WTC11 (cell line): ENCODE data around the gene RNF135. TPM values are rescaled to one million over a fixed set of nuclear protein-coding genes. Genes with fewer than 3 reads are reported as not detected.

ENCODE experiments used
- ATAC-seq: fragments of 200-7000 bp; cut with Tn5 transposase; 2 replicates; pipeline ENCODE4 v1.10.0; 2021; ENCODE audit warnings: mild to moderate bottlenecking, moderate library complexity
- CTCF ChIA-PET: fragments of 300-600 bp; sonication (Branson Sonifier 250); formaldehyde crosslinking; loops from one replicate; lab custom pipeline; 2021; ENCODE audit warnings: antibody characterized with exemption; lab: Charles Lee
- POLR2A ChIA-PET: fragments of 350-600 bp; sonication (Branson Sonifier 250); formaldehyde crosslinking; loops from one replicate; lab custom pipeline; 2021; ENCODE audit warnings: antibody characterized with exemption; lab: Charles Lee
- DNase-seq: peaks from one replicate; pipeline ENCODE4 v3.0.0; 2021; ENCODE audit warnings: low spot score
- H3K27ac Mint-ChIP-seq: 2 replicates; pipeline ENCODE4 v1.8.0; 2021; ENCODE audit warnings: mixed read lengths
- H3K27me3 Mint-ChIP-seq: 2 replicates; pipeline ENCODE4 v1.8.0; 2021; ENCODE audit warnings: low read depth, mild to moderate bottlenecking, moderate library complexity, mixed read lengths
- H3K36me3 Mint-ChIP-seq: 2 replicates; pipeline ENCODE4 v1.8.0; 2021; ENCODE audit warnings: mixed read lengths
- H3K4me1 Mint-ChIP-seq: 2 replicates; pipeline ENCODE4 v1.8.0; 2022; ENCODE audit warnings: mixed read lengths
- H3K4me3 Mint-ChIP-seq: 2 replicates; pipeline ENCODE4 v1.8.0; 2021; ENCODE audit warnings: mild to moderate bottlenecking, moderate library complexity, mixed read lengths
- H3K9me3 Mint-ChIP-seq: 2 replicates; pipeline ENCODE4 v1.8.0; 2021; ENCODE audit warnings: mixed read lengths
- ATF1 ChIP-seq: sonication (generic); formaldehyde crosslinking; IDR thresholded peaks from 2 replicates; pipeline ENCODE4 v1.8.1; 2023; ENCODE audit warnings: mild to moderate bottlenecking, moderate library complexity, missing genetic modification reagents
- FOXP1 ChIP-seq: sonication (generic); formaldehyde crosslinking; IDR thresholded peaks from 2 replicates; pipeline ENCODE4 v1.8.0; 2022; ENCODE audit warnings: missing genetic modification reagents, mild to moderate bottlenecking, moderate library complexity, borderline replicate concordance
- FOXP4 ChIP-seq: sonication (generic); formaldehyde crosslinking; IDR thresholded peaks from 2 replicates; pipeline ENCODE4 v1.8.0; 2022; ENCODE audit warnings: mild to moderate bottlenecking, missing genetic modification reagents
- GTF2I ChIP-seq: fragments of 250-450 bp; sonication (Bioruptor Pico); conservative IDR thresholded peaks from 2 replicates; pipeline ENCODE4 v1.4.0; 2021; ENCODE audit warnings: mild to moderate bottlenecking
- KAT7 ChIP-seq: sonication (generic); formaldehyde crosslinking; IDR thresholded peaks from 2 replicates; pipeline ENCODE4 v1.8.1; 2023; ENCODE audit warnings: missing genetic modification reagents, mild to moderate bottlenecking, borderline replicate concordance
- MXD4 ChIP-seq: fragments of 250-450 bp; sonication (Bioruptor Pico); IDR thresholded peaks from 2 replicates; pipeline ENCODE4 v1.8.0; 2021; ENCODE audit warnings: mild to moderate bottlenecking, moderate library complexity, borderline replicate concordance
- NR2C2 ChIP-seq: sonication (generic); formaldehyde crosslinking; IDR thresholded peaks from 2 replicates; pipeline ENCODE4 v1.8.0; 2022; ENCODE audit warnings: mild to moderate bottlenecking, missing genetic modification reagents
- PREB ChIP-seq: sonication (generic); formaldehyde crosslinking; IDR thresholded peaks from 2 replicates; pipeline ENCODE4 v1.8.1; 2022; ENCODE audit warnings: mild to moderate bottlenecking, missing genetic modification reagents, moderate library complexity, borderline replicate concordance
- PRRX2 ChIP-seq: fragments of 250-450 bp; sonication (Bioruptor Pico); IDR thresholded peaks from 2 replicates; pipeline ENCODE4 v1.8.0; 2021; ENCODE audit warnings: mild to moderate bottlenecking
- SMAD3 ChIP-seq: sonication (generic); formaldehyde crosslinking; IDR thresholded peaks from 2 replicates; pipeline ENCODE4 v1.8.0; 2022; ENCODE audit warnings: missing genetic modification reagents, mild to moderate bottlenecking, borderline replicate concordance
- SMAD4 ChIP-seq: sonication (generic); formaldehyde crosslinking; IDR thresholded peaks from 2 replicates; pipeline ENCODE4 v1.8.0; 2022; ENCODE audit warnings: mild to moderate bottlenecking, missing genetic modification reagents
- ZNF416 ChIP-seq: fragments of 250-450 bp; sonication (Bioruptor Pico); IDR thresholded peaks from 2 replicates; pipeline ENCODE4 v1.9.0; 2021; ENCODE audit warnings: mild to moderate bottlenecking, inconsistent platforms
- ZNF532 ChIP-seq: fragments of 250-450 bp; sonication (Bioruptor Pico); IDR thresholded peaks from 2 replicates; pipeline ENCODE4 v1.9.0; 2021; ENCODE audit warnings: mild to moderate bottlenecking, borderline replicate concordance
- ZNF671 ChIP-seq: fragments of 250-450 bp; sonication (Bioruptor Pico); IDR thresholded peaks from 2 replicates; pipeline ENCODE4 v1.8.0; 2021; ENCODE audit warnings: mild to moderate bottlenecking
- total RNA-seq: library from RNA; stranded (reverse); gene quantifications from 3 replicates; pipeline ENCODE4 v1.2.3, GENCODE V29; 2021
- TF ChIP-seq, protein P1 (sequence below): sonication (generic); formaldehyde crosslinking; IDR thresholded peaks from 2 replicates; pipeline ENCODE4 v1.8.0; 2023; ENCODE audit warnings: missing genetic modification reagents
- TF ChIP-seq, protein P2 (sequence below): fragments of 250-450 bp; sonication (Bioruptor Pico); IDR thresholded peaks from 2 replicates; pipeline ENCODE4 v1.9.0; 2021; ENCODE audit warnings: moderate library complexity, mild to moderate bottlenecking, inconsistent platforms, borderline replicate concordance
- TF ChIP-seq, protein P3 (sequence below): sonication (generic); formaldehyde crosslinking; IDR thresholded peaks from 2 replicates; pipeline ENCODE4 v1.8.0; 2022; ENCODE audit warnings: mild to moderate bottlenecking, missing genetic modification reagents

RNF135 gene
- total RNA-seq, 1 experiment from 2014 or later: 10.3 TPM

DNA sequence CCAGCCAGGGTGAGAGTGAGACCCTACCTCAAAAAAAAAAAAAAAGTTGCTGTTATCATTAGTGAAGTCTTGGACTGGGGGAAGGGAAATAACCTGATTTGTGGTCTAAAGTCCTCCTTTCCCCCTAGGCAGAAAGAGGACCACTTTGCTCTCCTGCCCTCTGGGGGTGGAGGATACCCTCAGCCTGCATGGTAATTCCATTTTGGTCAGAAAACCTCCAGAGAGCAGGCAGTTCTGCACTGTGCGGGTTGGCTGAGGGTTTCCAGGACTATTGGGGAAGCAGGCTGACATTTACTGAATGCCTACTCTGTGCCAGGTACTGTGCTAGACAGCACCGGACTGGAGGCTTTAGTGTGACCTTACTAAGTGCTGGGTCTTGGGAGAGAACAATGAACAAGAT lies 46.5 kb upstream of the RNF135 start:
- ChIA-PET CTCF (interaction anchor here (0.7 kb wide), 1 partner anchor 36 kb away, joined by 3 read pairs; no protein-coding TSS in a partner anchor), POLR2A (no interaction called here)
- peaks cover 20% of the 10 kb centered on the region for H3K4me1 Mint-ChIP-seq
- H3K4me3 Mint-ChIP-seq: no peak overlapping the region
- peaks cover 66% of the 10 kb centered on the region for H3K27me3 Mint-ChIP-seq
- no peak overlapping the region for H3K27ac Mint-ChIP-seq
- H3K36me3 Mint-ChIP-seq: no peaks in the 10 kb centered on the region
- H3K9me3 Mint-ChIP-seq: no peaks in the 10 kb centered on the region
- TF ChIP-seq ZNF416 (CRISPR knock-in tag) (no peak), ZNF532 (CRISPR knock-in tag) (no peak), SMAD4 (CRISPR knock-in tag) (no peak), FOXP4 (no peak), NR2C2 (no peak), PRRX2 (CRISPR knock-in tag) (no peak), ATF1 (CRISPR knock-in tag) (no peak), SMAD3 (CRISPR knock-in tag) (no peak)
- no peak for ATAC-seq
- DNase-seq: no peak

DNA sequence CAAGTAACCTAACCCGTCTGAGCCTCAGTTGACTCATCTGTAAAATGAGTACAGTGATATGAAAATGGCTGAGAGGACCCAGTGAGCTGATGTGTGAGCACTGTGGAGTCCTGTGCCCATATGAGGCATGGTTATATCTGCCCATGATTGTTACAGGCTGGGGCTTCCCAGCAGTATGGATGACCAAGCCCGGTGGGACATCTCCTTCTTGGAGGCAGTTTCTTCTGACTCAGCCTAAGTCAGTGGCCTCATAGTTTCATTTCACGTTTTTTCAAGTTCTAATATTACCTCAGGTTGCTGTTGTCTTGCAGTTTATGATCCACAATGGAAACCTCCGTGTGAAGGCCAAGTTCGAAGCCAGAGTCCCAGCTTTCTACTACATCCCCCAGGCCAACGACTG lies 44.3 kb upstream of the RNF135 start:
- Mint-ChIP-seq H3K9me3 (no peaks in the 10 kb centered on the region), H3K4me3 (no peak overlapping the region), H3K4me1 (peaks cover 5% of the 10 kb centered on the region), H3K27me3 (peaks cover 45% of the 10 kb centered on the region), H3K27ac (no peak overlapping the region), H3K36me3 (no peaks in the 10 kb centered on the region)
- ChIA-PET POLR2A (no interaction called here), CTCF (no interaction called here)
- ATAC-seq: no peak
- no peak for TF ChIP-seq MXD4 (CRISPR knock-in tag)
- TF ChIP-seq FOXP1 (CRISPR knock-in tag): no peak
- TF ChIP-seq, protein P1, sequence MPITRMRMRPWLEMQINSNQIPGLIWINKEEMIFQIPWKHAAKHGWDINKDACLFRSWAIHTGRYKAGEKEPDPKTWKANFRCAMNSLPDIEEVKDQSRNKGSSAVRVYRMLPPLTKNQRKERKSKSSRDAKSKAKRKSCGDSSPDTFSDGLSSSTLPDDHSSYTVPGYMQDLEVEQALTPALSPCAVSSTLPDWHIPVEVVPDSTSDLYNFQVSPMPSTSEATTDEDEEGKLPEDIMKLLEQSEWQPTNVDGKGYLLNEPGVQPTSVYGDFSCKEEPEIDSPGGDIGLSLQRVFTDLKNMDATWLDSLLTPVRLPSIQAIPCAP (CRISPR knock-in tag): no peak
- TF ChIP-seq, protein P2, sequence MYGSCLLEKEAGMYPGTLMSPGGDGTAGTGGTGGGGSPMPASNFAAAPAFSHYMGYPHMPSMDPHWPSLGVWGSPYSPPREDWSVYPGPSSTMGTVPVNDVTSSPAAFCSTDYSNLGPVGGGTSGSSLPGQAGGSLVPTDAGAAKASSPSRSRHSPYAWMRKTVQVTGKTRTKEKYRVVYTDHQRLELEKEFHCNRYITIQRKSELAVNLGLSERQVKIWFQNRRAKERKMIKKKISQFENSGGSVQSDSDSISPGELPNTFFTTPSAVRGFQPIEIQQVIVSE (CRISPR knock-in tag): no peak
- TF ChIP-seq KAT7 (CRISPR knock-in tag): no peak
- TF ChIP-seq, protein P3, sequence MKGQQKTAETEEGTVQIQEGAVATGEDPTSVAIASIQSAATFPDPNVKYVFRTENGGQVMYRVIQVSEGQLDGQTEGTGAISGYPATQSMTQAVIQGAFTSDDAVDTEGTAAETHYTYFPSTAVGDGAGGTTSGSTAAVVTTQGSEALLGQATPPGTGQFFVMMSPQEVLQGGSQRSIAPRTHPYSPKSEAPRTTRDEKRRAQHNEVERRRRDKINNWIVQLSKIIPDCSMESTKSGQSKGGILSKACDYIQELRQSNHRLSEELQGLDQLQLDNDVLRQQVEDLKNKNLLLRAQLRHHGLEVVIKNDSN: no peak
- no peak for TF ChIP-seq GTF2I (CRISPR knock-in tag)
- TF ChIP-seq ZNF671: no peak
- no peak for TF ChIP-seq PREB (CRISPR knock-in tag)
- DNase-seq: no peak
